Sigmoid colon (tissue), 4 donors: ENCODE results near the gene ZDHHC4.

ENCODE experiments used
- EP300 ChIP-seq, 4 donors: sonication (generic); formaldehyde crosslinking; IDR thresholded peaks; one replicate each; pipeline ENCODE4 v1.6.1; 2017; ENCODE audit warnings: antibody characterized with exemption in 4 of 4
- TF ChIP-seq, protein P1 (sequence below), 4 experiments: fragments of 450-650 bp in 3 of 4; fragments of 200-600 bp in 1 of 4; IDR thresholded peaks; one replicate each; pipeline ENCODE4 v1.5.1; 2016 to 2019; ENCODE audit warnings: antibody characterized with exemption in 4 of 4, mild to moderate bottlenecking in 3 of 4, moderate library complexity in 2 of 4

- TF ChIP-seq, protein P1, sequence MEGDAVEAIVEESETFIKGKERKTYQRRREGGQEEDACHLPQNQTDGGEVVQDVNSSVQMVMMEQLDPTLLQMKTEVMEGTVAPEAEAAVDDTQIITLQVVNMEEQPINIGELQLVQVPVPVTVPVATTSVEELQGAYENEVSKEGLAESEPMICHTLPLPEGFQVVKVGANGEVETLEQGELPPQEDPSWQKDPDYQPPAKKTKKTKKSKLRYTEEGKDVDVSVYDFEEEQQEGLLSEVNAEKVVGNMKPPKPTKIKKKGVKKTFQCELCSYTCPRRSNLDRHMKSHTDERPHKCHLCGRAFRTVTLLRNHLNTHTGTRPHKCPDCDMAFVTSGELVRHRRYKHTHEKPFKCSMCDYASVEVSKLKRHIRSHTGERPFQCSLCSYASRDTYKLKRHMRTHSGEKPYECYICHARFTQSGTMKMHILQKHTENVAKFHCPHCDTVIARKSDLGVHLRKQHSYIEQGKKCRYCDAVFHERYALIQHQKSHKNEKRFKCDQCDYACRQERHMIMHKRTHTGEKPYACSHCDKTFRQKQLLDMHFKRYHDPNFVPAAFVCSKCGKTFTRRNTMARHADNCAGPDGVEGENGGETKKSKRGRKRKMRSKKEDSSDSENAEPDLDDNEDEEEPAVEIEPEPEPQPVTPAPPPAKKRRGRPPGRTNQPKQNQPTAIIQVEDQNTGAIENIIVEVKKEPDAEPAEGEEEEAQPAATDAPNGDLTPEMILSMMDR (IDR thresholded peaks at IDR 0.05): no peak
- no peak for TF ChIP-seq EP300 (IDR thresholded peaks at IDR 0.05)
These were observed 26.2 kb upstream of the ZDHHC4 start, which contains the start of gene GRID2IP for GRCh38 chr7:6551016-6551511.
